ENCODE measurements around the gene SAMD4A.
"Not testable (repeated sequence)": the region's sequence is repeated elsewhere in the genome, so short reads cannot be mapped to it uniquely, and the experiment has no call there.

The SAMD4A gene

GRCh38 chr14:54734966-54735365 is 168.0 kb downstream of the SAMD4A start:
- ATAC-seq (no peak), DNase-seq (no peak)

GRCh38 chr14:54735424-54735823 is 168.5 kb downstream of the SAMD4A start:
- no peak for ATAC-seq
- DNase-seq = no peak

GRCh38 chr14:54737132-54737711 is 170.3 kb downstream of the SAMD4A start:
- ATAC-seq = peak; percentile 86
- DNase-seq = peak; percentile 36

- ATAC-seq (no peak), DNase-seq (no peak)
Observed at GRCh38 chr14:54738009-54738408, 171.1 kb downstream of the SAMD4A start.

- ATAC-seq (no peak), DNase-seq (no peak)
Observed at GRCh38 chr14:54739514-54739913, 172.6 kb downstream of the SAMD4A start.

- DNase-seq (no peak), ATAC-seq (peak; percentile 79)
Observed at GRCh38 chr14:54742492-54743350, 175.8 kb downstream of the SAMD4A start.

- no peak for DNase-seq
- ATAC-seq = peak; percentile 47
Observed at GRCh38 chr14:54743382-54743781, 176.5 kb downstream of the SAMD4A start.

- ATAC-seq = no peak
- DNase-seq = no peak
Observed at GRCh38 chr14:54746019-54746418, 179.1 kb downstream of the SAMD4A start.

GRCh38 chr14:54747616-54748015 is 180.7 kb downstream of the SAMD4A start:
- ATAC-seq = no peak
- DNase-seq = no peak

- DNase-seq (no peak), ATAC-seq (no peak)
Observed at GRCh38 chr14:54749180-54749579, 182.3 kb downstream of the SAMD4A start.

- ATAC-seq (no peak), DNase-seq (no peak)
Observed at GRCh38 chr14:54749727-54750126, 182.8 kb downstream of the SAMD4A start.

GRCh38 chr14:54752611-54753010 is 185.7 kb downstream of the SAMD4A start:
- not testable (repeated sequence) for DNase-seq, ATAC-seq

GRCh38 chr14:54753396-54753795 is 186.5 kb downstream of the SAMD4A start:
- ATAC-seq, DNase-seq: not testable (repeated sequence)

GRCh38 chr14:54754116-54754622 is 187.2 kb downstream of the SAMD4A start:
- ATAC-seq (no peak), DNase-seq (no peak)

- ATAC-seq = peak; percentile 32
- DNase-seq = no peak
Observed at GRCh38 chr14:54754623-54755386, 187.9 kb downstream of the SAMD4A start.

GRCh38 chr14:54756656-54757392 is 189.9 kb downstream of the SAMD4A start:
- no peak for DNase-seq
- ATAC-seq = no peak

- ATAC-seq (no peak), DNase-seq (no peak)
Observed at GRCh38 chr14:54758041-54758440, 191.1 kb downstream of the SAMD4A start.

- DNase-seq (no peak), ATAC-seq (no peak)
Observed at GRCh38 chr14:54759982-54760585, 193.2 kb downstream of the SAMD4A start.

- no peak for ATAC-seq
- no peak for DNase-seq
Observed at GRCh38 chr14:54760866-54761575, 194.1 kb downstream of the SAMD4A start.

GRCh38 chr14:54761835-54762234 is 194.9 kb downstream of the SAMD4A start:
- DNase-seq = no peak
- peak; percentile 57 for ATAC-seq

- ATAC-seq (peak; percentile 68), DNase-seq (peak; percentile 32)
Observed at GRCh38 chr14:54762296-54762695, 195.4 kb downstream of the SAMD4A start.

Measured in stimulated activated naive CD8-positive, alpha-beta T cell treated with anti-CD3 and anti-CD28 coated beads, Interleukin-15, Interleukin-2, amounts not matched to agents 100 U/mL and 50 U/mL, for 24 hours (primary cell).